KMS-11 (cell line): ENCODE data around the gene FOXL3.

Experiments used
- H2AFZ ChIP-seq: fragments of 200-600 bp; sonication (generic); 2 replicates; pipeline ENCODE4 v1.6.1; 2016; ENCODE audit warnings: antibody characterized with exemption, mixed run types, low read depth
- H3K27ac ChIP-seq: fragments of 200-600 bp; sonication (generic); 2 replicates; pipeline ENCODE4 v1.6.1; 2016; ENCODE audit warnings: mild to moderate bottlenecking, mixed run types
- H3K27me3 ChIP-seq: fragments of 200-600 bp; sonication (generic); 2 replicates; pipeline ENCODE4 v1.6.1; 2017; ENCODE audit warnings: mild to moderate bottlenecking, low read depth, mixed run types, moderate library complexity; ENCODE audit not compliant: insufficient read depth
- H3K36me3 ChIP-seq: fragments of 200-600 bp; sonication (generic); 2 replicates; pipeline ENCODE4 v1.6.1; 2017; ENCODE audit warnings: mild to moderate bottlenecking, mixed run types; ENCODE audit not compliant: insufficient read depth
- H3K4me1 ChIP-seq: fragments of 200-600 bp; sonication (generic); 2 replicates; pipeline ENCODE4 v1.6.1; 2016; ENCODE audit warnings: mild to moderate bottlenecking, low read depth, mixed run types; ENCODE audit not compliant: poor library complexity, severe bottlenecking
- H3K4me2 ChIP-seq: fragments of 200-600 bp; sonication (generic); 2 replicates; pipeline ENCODE4 v1.7.0; 2016; ENCODE audit warnings: mild to moderate bottlenecking, mixed run types
- H3K4me3 ChIP-seq: fragments of 200-600 bp; sonication (generic); IDR thresholded peaks from 2 replicates; pipeline ENCODE4 v1.6.1; 2017; ENCODE audit warnings: low read depth, low read length, mixed read lengths; ENCODE audit not compliant: insufficient read depth
- H3K79me2 ChIP-seq: fragments of 200-600 bp; sonication (generic); 2 replicates; pipeline ENCODE4 v1.6.1; 2016; ENCODE audit warnings: low read depth, mixed run types; ENCODE audit not compliant: insufficient read depth
- H3K9ac ChIP-seq: fragments of 200-600 bp; sonication (generic); 2 replicates; pipeline ENCODE4 v1.6.1; 2016; ENCODE audit warnings: mild to moderate bottlenecking, mixed run types
- H4K20me1 ChIP-seq: fragments of 200-600 bp; sonication (generic); 2 replicates; pipeline ENCODE4 v1.6.1; 2016; ENCODE audit warnings: mild to moderate bottlenecking, mixed run types; ENCODE audit not compliant: insufficient read depth
- CTCF ChIP-seq: fragments of 200-600 bp; sonication (generic); conservative IDR thresholded peaks from 2 replicates; pipeline ENCODE4 v1.6.1; 2017; ENCODE audit warnings: low read depth, mild to moderate bottlenecking, antibody characterized with exemption, low read length, moderate library complexity, mixed read lengths

FOXL3 gene

DNA sequence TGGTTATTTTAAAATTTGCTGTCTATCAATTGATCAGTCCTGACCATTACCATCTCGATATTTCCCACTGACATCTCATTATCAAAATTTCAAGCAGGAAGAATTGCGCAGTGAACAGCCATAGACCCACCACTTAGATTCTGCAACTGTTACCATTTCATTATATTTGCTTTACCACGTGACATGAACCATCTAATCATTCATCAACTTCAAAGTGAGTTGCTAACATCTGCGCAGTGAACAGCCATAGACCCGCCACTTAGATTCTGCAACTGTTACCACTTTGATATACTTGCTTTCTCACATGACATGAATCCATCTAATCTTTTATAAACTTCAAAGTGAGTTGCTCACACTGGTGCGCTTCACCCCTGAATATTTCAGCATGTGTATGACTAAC, 22.5 kb downstream of the FOXL3 start:
- Histone ChIP-seq H3K9ac (no peak overlapping the region), H3K27me3 (peaks cover 82% of the 10 kb centered on the region), H3K36me3 (no peaks in the 10 kb centered on the region), H2AFZ (no peak overlapping the region), H3K27ac (no peak overlapping the region), H3K4me1 (no peaks in the 10 kb centered on the region), H3K79me2 (no peaks in the 10 kb centered on the region), H3K4me2 (no peak overlapping the region), H4K20me1 (no peaks in the 10 kb centered on the region), H3K4me3 (no peak overlapping the region)
- TF ChIP-seq CTCF = no peak

DNA sequence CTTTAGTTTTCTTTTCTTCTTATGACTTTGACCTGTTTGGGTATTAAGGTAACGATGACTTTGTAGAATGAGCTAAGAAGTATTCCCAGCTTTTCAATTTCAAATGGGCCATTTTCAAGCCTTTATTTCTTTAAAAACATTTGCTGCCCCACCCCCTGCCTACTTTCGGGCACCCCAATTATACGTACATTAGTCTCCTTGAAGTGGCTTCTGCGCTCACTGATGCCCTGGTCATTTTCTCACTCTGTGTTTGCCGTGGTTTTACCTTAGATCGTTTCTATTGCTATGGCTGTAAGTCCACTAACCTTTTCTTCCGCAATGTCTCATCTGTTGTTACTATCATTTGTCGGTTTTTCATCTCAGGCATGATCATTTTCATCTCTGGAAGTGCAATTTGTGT, 24.9 kb downstream of the FOXL3 start:
- no peak overlapping the region for H3K4me3 ChIP-seq
- no peaks in the 10 kb centered on the region for H4K20me1 ChIP-seq
- no peaks in the 10 kb centered on the region for H3K36me3 ChIP-seq
- H3K9ac ChIP-seq = no peak overlapping the region
- H3K27me3 ChIP-seq = peaks cover 62% of the 10 kb centered on the region; the same call in 1 of the 2 replicates
- no peak overlapping the region for H3K4me2 ChIP-seq
- no peak overlapping the region for H3K27ac ChIP-seq
- H3K79me2 ChIP-seq = no peaks in the 10 kb centered on the region
- no peaks in the 10 kb centered on the region for H3K4me1 ChIP-seq
- no peak overlapping the region for H2AFZ ChIP-seq
- TF ChIP-seq CTCF = no peak

- Histone ChIP-seq H3K9ac (no peak overlapping the region), H4K20me1 (no peaks in the 10 kb centered on the region), H3K36me3 (no peaks in the 10 kb centered on the region), H3K27me3 (peaks cover 60% of the 10 kb centered on the region), H3K27ac (no peak overlapping the region), H3K4me1 (no peaks in the 10 kb centered on the region), H3K4me2 (no peak overlapping the region), H3K79me2 (no peaks in the 10 kb centered on the region), H2AFZ (no peak overlapping the region), H3K4me3 (no peak overlapping the region)
- no peak for TF ChIP-seq CTCF
Observed at GRCh38 chr7:315516-316265, 25.7 kb downstream of the FOXL3 start.

DNA sequence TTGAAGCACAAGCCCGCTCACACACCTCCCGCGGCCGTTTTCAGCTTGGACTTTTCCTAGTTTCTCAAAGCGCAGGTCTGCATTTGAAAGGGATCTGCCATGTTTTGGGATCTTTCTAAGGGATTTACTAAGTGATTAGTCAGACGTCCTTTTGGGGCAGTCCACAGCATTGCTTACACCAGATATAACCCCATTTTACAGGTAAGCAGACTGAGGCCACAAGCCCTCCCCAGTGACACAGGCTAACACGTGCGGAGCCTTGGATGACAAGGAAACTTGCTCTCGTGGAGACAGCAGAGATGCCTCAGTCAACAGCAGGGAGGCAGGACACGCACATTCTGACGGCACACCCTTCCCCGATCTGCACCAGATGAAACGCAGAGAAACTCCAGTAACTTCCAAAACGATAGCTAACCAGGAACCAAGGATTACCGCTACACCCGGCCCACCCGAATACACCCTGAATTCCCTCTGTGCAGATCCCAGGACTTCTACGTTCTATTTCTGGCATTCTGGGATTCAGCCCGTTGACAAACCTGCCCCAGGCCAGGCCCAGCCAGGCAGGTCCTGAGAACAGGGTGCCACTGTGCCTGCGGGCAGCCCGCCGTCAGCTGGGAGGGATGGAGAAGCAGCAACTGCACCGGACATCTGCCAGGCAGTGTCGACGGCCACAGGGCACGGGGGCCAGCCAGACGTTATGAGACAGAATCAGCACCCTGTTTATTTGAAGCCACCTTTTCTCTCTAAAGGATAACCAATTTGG, 27.9 kb downstream of the FOXL3 start:
- H3K79me2 ChIP-seq = no peaks in the 10 kb centered on the region
- no peaks in the 10 kb centered on the region for H3K36me3 ChIP-seq
- no peaks in the 10 kb centered on the region for H3K4me1 ChIP-seq
- no peak overlapping the region for H2AFZ ChIP-seq
- no peaks in the 10 kb centered on the region for H4K20me1 ChIP-seq
- no peak overlapping the region for H3K4me3 ChIP-seq
- no peak for TF ChIP-seq CTCF
- H3K9ac ChIP-seq = no peak overlapping the region
- H3K27me3 ChIP-seq = peaks cover 55% of the 10 kb centered on the region
- H3K27ac ChIP-seq = no peak overlapping the region
- no peak overlapping the region for H3K4me2 ChIP-seq
